MCF 10A (cell line): ENCODE measurements around the gene TGM5. TPM values are rescaled to one million over a fixed set of nuclear protein-coding genes. Genes with fewer than 3 reads are reported as not detected.

Source experiments
- BruUV-seq: library from RNA; stranded (reverse); fragments of 400-500 nt; replicated peaks from 2 replicates; lab custom pipeline; 2021; lab: Mats Ljungman, UMichigan
- CTCF ChIA-PET: fragments of 300-600 bp; sonication (Branson Sonifier 250); formaldehyde crosslinking; extraction: SDS; loops from one replicate; lab custom pipeline; 2021; ENCODE audit warnings: antibody characterized with exemption, inconsistent platforms; lab: Yijun Ruan, JAX
- POLR2A ChIA-PET: fragments of 300-600, 350-650 bp; sonication (Branson Sonifier 250); formaldehyde crosslinking; extraction: SDS; loops from one replicate; lab custom pipeline; 2020; ENCODE audit warnings: antibody characterized with exemption, inconsistent platforms; lab: Yijun Ruan, JAX
- DNase-seq: peaks from one replicate; pipeline ENCODE4 v3.0.0-alpha.2; 2018; ENCODE audit not compliant: unreplicated experiment
- H3K27ac Mint-ChIP-seq: one replicate; pipeline ENCODE4 v1.8.0; 2022; ENCODE audit warnings: mild to moderate bottlenecking, low read depth, mixed read lengths; ENCODE audit not compliant: unreplicated experiment
- H3K27me3 Mint-ChIP-seq: one replicate; pipeline ENCODE4 v1.8.0; 2022; ENCODE audit warnings: mixed read lengths; ENCODE audit not compliant: insufficient read depth, unreplicated experiment
- H3K36me3 Mint-ChIP-seq: one replicate; pipeline ENCODE4 v1.8.0; 2022; ENCODE audit warnings: mild to moderate bottlenecking, moderate library complexity, mixed read lengths; ENCODE audit not compliant: insufficient read depth, unreplicated experiment
- H3K4me1 Mint-ChIP-seq: one replicate; pipeline ENCODE4 v1.8.0; 2022; ENCODE audit warnings: mixed read lengths; ENCODE audit not compliant: insufficient read depth, unreplicated experiment
- H3K4me3 Mint-ChIP-seq: one replicate; pipeline ENCODE4 v1.8.0; 2022; ENCODE audit warnings: mild to moderate bottlenecking, moderate library complexity, mixed read lengths; ENCODE audit not compliant: unreplicated experiment
- H3K9me3 Mint-ChIP-seq: one replicate; pipeline ENCODE4 v1.8.0; 2022; ENCODE audit warnings: mixed read lengths; ENCODE audit not compliant: unreplicated experiment
- intact Hi-C: fragments of 100-400 bp; cut with micrococcal nuclease; formaldehyde crosslinking; loops from 2 replicates; pipeline ENCODE4 v1.14.1; 2022
- total RNA-seq: library from RNA; stranded (reverse); gene quantifications from 2 replicates; pipeline ENCODE4 v1.2.3, GENCODE V29; 2022
- TF ChIP-seq, protein P1 (sequence below): fragments of 200-600 bp; IDR thresholded peaks from one replicate; pipeline ENCODE4 v1.8.0; 2022; ENCODE audit warnings: antibody characterized with exemption, mild to moderate bottlenecking; ENCODE audit not compliant: unreplicated experiment

Gene TGM5
- total RNA-seq, 1 experiment from 2014 or later = 0.12 TPM

DNA sequence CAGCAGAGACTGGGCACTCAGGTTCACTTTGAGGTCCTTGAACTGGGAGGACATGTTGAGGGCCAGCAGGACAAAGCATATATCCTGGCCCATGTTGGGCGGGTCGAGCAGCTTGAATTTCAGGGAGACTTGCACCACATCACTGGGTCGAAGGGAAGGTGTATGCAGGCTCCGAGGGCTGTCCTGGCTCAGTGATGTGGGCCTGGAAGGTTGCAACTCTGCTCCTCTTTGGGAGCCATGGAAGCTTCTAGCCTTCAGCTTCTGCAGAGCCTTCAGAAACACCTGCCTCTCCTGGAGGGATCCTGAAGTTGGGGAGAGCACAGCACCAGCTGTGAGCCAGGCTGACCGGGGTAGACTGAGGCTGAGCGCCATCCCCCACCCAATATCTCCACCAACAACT is 31.2 kb downstream of the TGM5 start:
- DNase-seq = no peak
- TF ChIP-seq, protein P1, sequence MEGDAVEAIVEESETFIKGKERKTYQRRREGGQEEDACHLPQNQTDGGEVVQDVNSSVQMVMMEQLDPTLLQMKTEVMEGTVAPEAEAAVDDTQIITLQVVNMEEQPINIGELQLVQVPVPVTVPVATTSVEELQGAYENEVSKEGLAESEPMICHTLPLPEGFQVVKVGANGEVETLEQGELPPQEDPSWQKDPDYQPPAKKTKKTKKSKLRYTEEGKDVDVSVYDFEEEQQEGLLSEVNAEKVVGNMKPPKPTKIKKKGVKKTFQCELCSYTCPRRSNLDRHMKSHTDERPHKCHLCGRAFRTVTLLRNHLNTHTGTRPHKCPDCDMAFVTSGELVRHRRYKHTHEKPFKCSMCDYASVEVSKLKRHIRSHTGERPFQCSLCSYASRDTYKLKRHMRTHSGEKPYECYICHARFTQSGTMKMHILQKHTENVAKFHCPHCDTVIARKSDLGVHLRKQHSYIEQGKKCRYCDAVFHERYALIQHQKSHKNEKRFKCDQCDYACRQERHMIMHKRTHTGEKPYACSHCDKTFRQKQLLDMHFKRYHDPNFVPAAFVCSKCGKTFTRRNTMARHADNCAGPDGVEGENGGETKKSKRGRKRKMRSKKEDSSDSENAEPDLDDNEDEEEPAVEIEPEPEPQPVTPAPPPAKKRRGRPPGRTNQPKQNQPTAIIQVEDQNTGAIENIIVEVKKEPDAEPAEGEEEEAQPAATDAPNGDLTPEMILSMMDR = no peak
- H3K9me3 Mint-ChIP-seq = no peaks in the 10 kb centered on the region
- peaks cover 10% of the 10 kb centered on the region for H3K27me3 Mint-ChIP-seq
- no peaks in the 10 kb centered on the region for H3K4me1 Mint-ChIP-seq
- H3K27ac Mint-ChIP-seq = no peak overlapping the region
- POLR2A ChIA-PET = no interaction called here
- no TSS peak for BruUV-seq
- peaks cover 5% of the 10 kb centered on the region for H3K36me3 Mint-ChIP-seq
- intact Hi-C loops = no loop called here
- no peak overlapping the region for H3K4me3 Mint-ChIP-seq
- CTCF ChIA-PET = interaction anchor here (1.2 to 1.9 kb wide), 2 partner anchors 10 to 50 kb away, joined by 5 to 9 read pairs; no protein-coding TSS in a partner anchor

DNA sequence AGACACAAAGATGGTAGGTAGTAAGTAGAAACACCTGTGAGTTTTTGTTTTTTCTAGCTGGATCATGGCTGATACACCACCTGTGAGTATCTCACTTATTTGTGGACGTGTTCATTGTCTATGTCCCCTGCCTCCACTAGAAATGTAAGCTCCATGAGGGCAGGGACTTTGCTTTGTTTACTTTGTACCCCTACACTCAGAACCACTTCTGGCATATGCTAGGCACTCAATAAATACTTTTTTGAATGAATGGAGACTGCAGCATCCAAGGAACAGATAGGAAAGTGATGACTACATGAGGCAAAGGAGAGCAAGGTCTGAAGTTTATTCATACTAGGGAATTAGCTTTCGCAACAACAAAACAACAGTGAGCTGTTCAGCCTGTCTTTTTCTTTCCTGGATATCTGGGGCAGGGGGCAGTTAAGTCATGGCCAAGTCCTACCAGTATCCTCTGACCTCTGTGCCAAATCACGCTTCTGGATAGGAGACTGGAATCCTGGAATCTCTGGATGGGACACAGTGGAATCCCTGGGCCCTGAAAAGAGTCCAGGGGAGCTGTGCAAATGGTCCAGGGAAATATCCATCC is 34.3 kb downstream of the TGM5 start:
- ChIA-PET CTCF (interaction anchor here (1.3 to 1.4 kb wide), 2 partner anchors 19 to 53 kb away, joined by 4 to 11 read pairs; no protein-coding TSS in a partner anchor), POLR2A (interaction anchor here (1.0 kb wide), 1 partner anchor 13 kb away, joined by 3 read pairs; no protein-coding TSS in a partner anchor)
- TF ChIP-seq, protein P1 = no peak
- intact Hi-C loops = no loop called here
- H3K27me3 Mint-ChIP-seq = peaks cover 10% of the 10 kb centered on the region
- H3K27ac Mint-ChIP-seq = no peak overlapping the region
- DNase-seq = no peak
- H3K36me3 Mint-ChIP-seq = no peaks in the 10 kb centered on the region
- no peaks in the 10 kb centered on the region for H3K4me1 Mint-ChIP-seq
- no peak overlapping the region for H3K4me3 Mint-ChIP-seq
- H3K9me3 Mint-ChIP-seq = no peaks in the 10 kb centered on the region
- BruUV-seq = no TSS peak

DNA sequence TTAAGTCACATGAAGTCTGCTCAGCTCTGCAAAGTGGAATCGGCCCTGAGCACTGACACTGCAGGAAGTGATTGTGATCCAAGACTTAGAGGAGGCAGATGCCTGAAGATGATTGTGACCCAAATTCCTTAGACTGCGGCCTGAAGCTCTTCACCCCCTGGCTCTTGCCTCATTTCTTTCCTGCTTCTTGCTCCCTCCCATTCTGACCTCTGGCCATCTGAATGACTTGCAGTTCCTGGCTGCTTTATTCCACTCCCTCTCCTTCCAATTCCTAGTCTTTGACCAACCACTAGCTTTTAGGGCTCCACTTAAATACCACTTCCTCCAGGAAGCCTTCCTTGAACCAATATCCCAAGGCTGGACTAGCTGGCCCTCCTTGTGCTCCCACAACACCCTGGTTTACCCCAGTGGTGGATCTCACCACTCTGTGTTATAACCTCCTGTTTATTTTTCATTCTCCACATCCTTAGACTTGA is 36.0 kb downstream of the TGM5 start:
- Mint-ChIP-seq H3K9me3 (no peaks in the 10 kb centered on the region), H3K36me3 (no peaks in the 10 kb centered on the region)

DNA sequence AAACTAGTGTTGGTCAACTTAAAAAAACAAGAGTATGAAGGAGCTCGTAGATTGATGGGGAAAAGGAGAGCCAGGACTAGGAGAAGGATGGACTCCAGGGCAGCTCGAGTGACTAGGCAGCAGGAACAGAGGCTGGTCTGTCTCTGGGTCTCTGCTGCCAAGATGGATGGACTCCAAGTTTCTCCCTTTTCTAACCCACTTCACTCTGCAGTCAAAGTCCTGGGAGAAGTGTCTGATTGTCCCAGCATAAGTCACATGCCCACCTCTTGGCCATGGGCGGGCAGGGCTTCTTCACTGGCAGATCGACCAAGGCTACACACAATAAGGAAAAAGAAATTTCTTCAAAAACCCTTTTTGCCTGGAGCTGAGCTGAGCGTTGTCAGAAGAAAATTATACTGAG is 36.8 kb downstream of the TGM5 start:
- TF ChIP-seq, protein P1 = no peak

More for the DNA sequence above, 36.0 kb downstream of the TGM5 start:
- intact Hi-C loops = no loop called here
- H3K27me3 Mint-ChIP-seq = peaks cover 3% of the 10 kb centered on the region
- H3K4me1 Mint-ChIP-seq = no peaks in the 10 kb centered on the region
- BruUV-seq = no TSS peak
- H3K27ac Mint-ChIP-seq = no peak overlapping the region
- ChIA-PET POLR2A (interaction anchor here (1.0 to 1.1 kb wide), 2 partner anchors 23 to 308 kb away, joined by 3 read pairs; no protein-coding TSS in a partner anchor), CTCF (interaction anchor here (0.6 to 4.1 kb wide), 3 partner anchors 12 to 55 kb away, joined by 3 to 67 read pairs (median 3); no protein-coding TSS in a partner anchor)
- TF ChIP-seq, protein P1 = no peak
- DNase-seq = no peak
- no peak overlapping the region for H3K4me3 Mint-ChIP-seq

More for the DNA sequence above, 36.8 kb downstream of the TGM5 start:
- Mint-ChIP-seq H3K27me3 (no peaks in the 10 kb centered on the region), H3K9me3 (no peaks in the 10 kb centered on the region), H3K4me1 (no peaks in the 10 kb centered on the region), H3K4me3 (no peak overlapping the region), H3K36me3 (no peaks in the 10 kb centered on the region), H3K27ac (no peak overlapping the region)
- ChIA-PET CTCF (interaction anchor here (0.5 to 4.1 kb wide), 4 partner anchors 26 to 177 kb away, joined by 3 to 67 read pairs (median 3); no protein-coding TSS in a partner anchor), POLR2A (interaction anchor here (1.0 kb wide), 1 partner anchor 307 kb away, joined by 3 read pairs; no protein-coding TSS in a partner anchor)
- no TSS peak for BruUV-seq
- no peak for DNase-seq
- intact Hi-C loops = no loop called here
